ENCODE results near the gene PHLDA3.

The PHLDA3 gene

GRCh38 chr1:201448990-201449389 lies 20.0 kb downstream of the PHLDA3 start:
- in situ Hi-C loops (cut with HindIII; ENCODE audit: low pct_ligation_motif_present, low sequenced_read_pairs) = no loop called here

GRCh38 chr1:201447903-201448871 lies 20.8 kb downstream of the PHLDA3 start:
- TF ChIP-seq, protein P1, sequence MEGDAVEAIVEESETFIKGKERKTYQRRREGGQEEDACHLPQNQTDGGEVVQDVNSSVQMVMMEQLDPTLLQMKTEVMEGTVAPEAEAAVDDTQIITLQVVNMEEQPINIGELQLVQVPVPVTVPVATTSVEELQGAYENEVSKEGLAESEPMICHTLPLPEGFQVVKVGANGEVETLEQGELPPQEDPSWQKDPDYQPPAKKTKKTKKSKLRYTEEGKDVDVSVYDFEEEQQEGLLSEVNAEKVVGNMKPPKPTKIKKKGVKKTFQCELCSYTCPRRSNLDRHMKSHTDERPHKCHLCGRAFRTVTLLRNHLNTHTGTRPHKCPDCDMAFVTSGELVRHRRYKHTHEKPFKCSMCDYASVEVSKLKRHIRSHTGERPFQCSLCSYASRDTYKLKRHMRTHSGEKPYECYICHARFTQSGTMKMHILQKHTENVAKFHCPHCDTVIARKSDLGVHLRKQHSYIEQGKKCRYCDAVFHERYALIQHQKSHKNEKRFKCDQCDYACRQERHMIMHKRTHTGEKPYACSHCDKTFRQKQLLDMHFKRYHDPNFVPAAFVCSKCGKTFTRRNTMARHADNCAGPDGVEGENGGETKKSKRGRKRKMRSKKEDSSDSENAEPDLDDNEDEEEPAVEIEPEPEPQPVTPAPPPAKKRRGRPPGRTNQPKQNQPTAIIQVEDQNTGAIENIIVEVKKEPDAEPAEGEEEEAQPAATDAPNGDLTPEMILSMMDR (IDR thresholded peaks at IDR 0.05; ENCODE audit: low read depth, low read length, missing control alignments) = peak; percentile 92
- Histone ChIP-seq H3K36me3 (replicated peaks) (no peaks in the 10 kb centered on the region), H3K4me3 (ENCODE audit: low read depth, low read length) (no peak overlapping the region), H3K27ac (no peak overlapping the region), H3K27me3 (replicated peaks) (no peaks in the 10 kb centered on the region)
- in situ Hi-C loops (cut with HindIII; ENCODE audit: low pct_ligation_motif_present, low sequenced_read_pairs) = no loop called here
- DNase-seq = peak; percentile 65

More at GRCh38 chr1:201448990-201449389, 20.0 kb downstream of the PHLDA3 start:
- no peak for DNase-seq
- Histone ChIP-seq H3K27me3 (replicated peaks) (no peaks in the 10 kb centered on the region), H3K4me3 (ENCODE audit: low read depth, low read length) (no peak overlapping the region), H3K36me3 (replicated peaks) (no peaks in the 10 kb centered on the region), H3K27ac (no peak overlapping the region)
- TF ChIP-seq, protein P1 (IDR thresholded peaks at IDR 0.05; ENCODE audit: low read depth, low read length, missing control alignments) = no peak

- no peaks in the 10 kb centered on the region for H3K27me3 ChIP-seq (replicated peaks)
- no peak overlapping the region for H3K27ac ChIP-seq
- no peaks in the 10 kb centered on the region for H3K36me3 ChIP-seq (replicated peaks)
- in situ Hi-C loops (cut with HindIII; ENCODE audit: low pct_ligation_motif_present, low sequenced_read_pairs) = no loop called here
- H3K4me3 ChIP-seq (ENCODE audit: low read depth, low read length) = no peak overlapping the region
- DNase-seq = no peak
- TF ChIP-seq, protein P1 (IDR thresholded peaks at IDR 0.05; ENCODE audit: low read depth, low read length, missing control alignments) = no peak
These were observed 23.7 kb downstream of the PHLDA3 start for GRCh38 chr1:201445310-201445709.

DNA sequence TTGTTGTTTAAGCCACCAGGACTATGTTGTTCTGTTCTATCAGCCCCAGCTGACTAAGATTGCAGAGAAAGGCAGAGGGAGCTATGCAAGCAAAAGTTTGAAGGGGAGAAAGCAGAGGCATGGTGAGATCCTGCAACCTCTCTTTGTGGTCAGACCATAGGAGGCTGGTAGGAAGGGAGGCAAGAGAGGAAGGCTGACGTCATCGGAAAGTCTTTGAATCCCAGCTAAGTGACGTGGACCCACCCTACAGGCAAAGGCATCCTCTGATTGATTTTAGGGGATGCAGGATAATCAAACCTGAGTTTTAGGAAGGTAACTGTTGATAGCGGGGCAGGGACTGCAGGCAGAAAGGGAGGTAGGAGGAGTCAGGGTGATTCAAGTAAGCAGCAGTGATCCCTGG lies 24.2 kb downstream of the PHLDA3 start:
- H3K36me3 ChIP-seq (replicated peaks) = no peaks in the 10 kb centered on the region
- TF ChIP-seq, protein P1 (IDR thresholded peaks at IDR 0.05; ENCODE audit: low read depth, low read length, missing control alignments) = peak; percentile 22
- in situ Hi-C loops (cut with HindIII; ENCODE audit: low pct_ligation_motif_present, low sequenced_read_pairs) = no loop called here
- peak; percentile 29 for DNase-seq
- no peak overlapping the region for H3K4me3 ChIP-seq (ENCODE audit: low read depth, low read length)
- H3K27ac ChIP-seq = no peak overlapping the region
- no peaks in the 10 kb centered on the region for H3K27me3 ChIP-seq (replicated peaks)

- DNase-seq = no peak
- H3K27ac ChIP-seq = no peak overlapping the region
- H3K4me3 ChIP-seq (ENCODE audit: low read depth, low read length) = no peak overlapping the region
- TF ChIP-seq, protein P1 (IDR thresholded peaks at IDR 0.05; ENCODE audit: low read depth, low read length, missing control alignments) = no peak
- in situ Hi-C loops (cut with HindIII; ENCODE audit: low pct_ligation_motif_present, low sequenced_read_pairs) = no loop called here
- H3K36me3 ChIP-seq (replicated peaks) = no peaks in the 10 kb centered on the region
- H3K27me3 ChIP-seq (replicated peaks) = no peaks in the 10 kb centered on the region
These were observed 25.2 kb downstream of the PHLDA3 start for GRCh38 chr1:201443747-201444146.
